Endodermal cell (in vitro differentiated cells): ENCODE measurements around the gene GJB6. TPM values are rescaled to one million over a fixed set of nuclear protein-coding genes. Genes with fewer than 3 reads are reported as not detected.
"Not testable (repeated sequence)": the region's sequence is repeated elsewhere in the genome, so short reads cannot be mapped to it uniquely, and the experiment has no call there.

ENCODE experiments used
- DNase-seq: peaks from one replicate; pipeline ENCODE4 v3.0.0-alpha.2; 2017
- H3K27ac ChIP-seq: 2 replicates; pipeline ENCODE4 v1.5.1; 2013; ENCODE audit warnings: mild to moderate bottlenecking, low read depth, low read length, moderate library complexity
- H3K27me3 ChIP-seq: 2 replicates; pipeline ENCODE4 v1.6.1; 2013; ENCODE audit warnings: mild to moderate bottlenecking, low read length, moderate library complexity; ENCODE audit not compliant: insufficient read depth, control insufficient read depth, poor library complexity, severe bottlenecking
- H3K36me3 ChIP-seq: 2 replicates; pipeline ENCODE4 v1.7.0; 2013; ENCODE audit warnings: mild to moderate bottlenecking, low read length, moderate library complexity; ENCODE audit not compliant: control insufficient read depth, insufficient read depth
- H3K4me1 ChIP-seq: one replicate; pipeline ENCODE4 v1.7.0; 2013; ENCODE audit warnings: low read length; ENCODE audit not compliant: control insufficient read depth, insufficient read depth
- H3K4me3 ChIP-seq: 2 replicates; pipeline ENCODE4 v1.5.1; 2013; ENCODE audit warnings: mild to moderate bottlenecking, low read length, moderate library complexity
- H3K9ac ChIP-seq: 2 replicates; pipeline ENCODE4 v1.6.1; 2013; ENCODE audit warnings: mild to moderate bottlenecking, low read length, moderate library complexity; ENCODE audit not compliant: poor library complexity, severe bottlenecking; ENCODE audit errors: extremely low read depth
- H3K9me3 ChIP-seq: 2 replicates; pipeline ENCODE4 v1.6.1; 2013; ENCODE audit warnings: mild to moderate bottlenecking, low read length, moderate library complexity; ENCODE audit not compliant: control insufficient read depth
- H3K27ac Mint-ChIP-seq: 2 replicates; pipeline ENCODE4 v1.8.0; 2020; ENCODE audit warnings: mixed read lengths
- H3K27me3 Mint-ChIP-seq: 2 replicates; pipeline ENCODE4 v1.8.0; 2021; ENCODE audit warnings: mild to moderate bottlenecking, mixed read lengths; ENCODE audit not compliant: insufficient read depth
- H3K36me3 Mint-ChIP-seq: 2 replicates; pipeline ENCODE4 v1.8.0; 2020; ENCODE audit warnings: low read depth, mixed read lengths
- H3K4me1 Mint-ChIP-seq: 2 replicates; pipeline ENCODE4 v1.8.0; 2020; ENCODE audit warnings: mixed read lengths
- H3K4me3 Mint-ChIP-seq: 2 replicates; pipeline ENCODE4 v1.8.0; 2020; ENCODE audit warnings: mild to moderate bottlenecking, moderate library complexity, mixed read lengths
- H3K9me3 Mint-ChIP-seq: 2 replicates; pipeline ENCODE4 v1.8.0; 2020; ENCODE audit warnings: mild to moderate bottlenecking, mixed read lengths
- WGBS, 2 experiments: methylation state at CpG; one replicate each; pipeline versions ENCODE4 v1.1.5 to v1.1.7; 2013; ENCODE audit warnings: missing lambda C conversion rate in 2 of 2, mixed read lengths in 1 of 2; ENCODE audit not compliant: insufficient coverage in 1 of 2, insufficient read length in 1 of 2; 5-methylcytosine and 5-hydroxymethylcytosine counted together
- long read RNA-seq, 4 experiments: library from polyadenylated mRNA in 2 of 4; library from RNA in 1 of 4; library from capped mRNA in 1 of 4; stranded (forward) in 3 of 4; unstranded in 1 of 4; transcript quantifications; one replicate each; pipeline ENCODE4 v2.0.0, GENCODE V29; 2020 to 2021; ENCODE audit warnings: inconsistent platforms in 1 of 4
- polyA plus RNA-seq, 2 experiments: library from polyadenylated mRNA; stranded (reverse); fragments of 50-300 nt; gene quantifications; one replicate each; pipeline ENCODE4 v1.2.3, GENCODE V29; 2013
- total RNA-seq, 2 donors: library from RNA; stranded (reverse); fragmentation: NEBNext Ultra II Directional in 1 of 2; extraction: Animal tissue kit (Norgen Biotek cat#: 25700) in 1 of 2; gene quantifications; 2 replicates in 1 of 2; 3 replicates in 1 of 2; pipeline ENCODE4 v1.2.1, GENCODE V29; 2021
- TF ChIP-seq, protein P1 (sequence below): fragments of 200-600 bp; sonication (generic); conservative IDR thresholded peaks from 2 replicates; pipeline ENCODE4 v1.5.0; 2021; ENCODE audit warnings: antibody characterized with exemption, mild to moderate bottlenecking

GJB6 gene
- not detected for total RNA-seq
- not detected for polyA plus RNA-seq (2013, experiment 1 of 2)
- not detected for polyA plus RNA-seq (2013, experiment 2 of 2)
- long read RNA-seq, experiment 1, result 0 reads
- long read RNA-seq, experiment 2, result 0 reads
- long read RNA-seq, experiment 3, result 0 reads
- long read RNA-seq, experiment 4, result 0 reads

DNA sequence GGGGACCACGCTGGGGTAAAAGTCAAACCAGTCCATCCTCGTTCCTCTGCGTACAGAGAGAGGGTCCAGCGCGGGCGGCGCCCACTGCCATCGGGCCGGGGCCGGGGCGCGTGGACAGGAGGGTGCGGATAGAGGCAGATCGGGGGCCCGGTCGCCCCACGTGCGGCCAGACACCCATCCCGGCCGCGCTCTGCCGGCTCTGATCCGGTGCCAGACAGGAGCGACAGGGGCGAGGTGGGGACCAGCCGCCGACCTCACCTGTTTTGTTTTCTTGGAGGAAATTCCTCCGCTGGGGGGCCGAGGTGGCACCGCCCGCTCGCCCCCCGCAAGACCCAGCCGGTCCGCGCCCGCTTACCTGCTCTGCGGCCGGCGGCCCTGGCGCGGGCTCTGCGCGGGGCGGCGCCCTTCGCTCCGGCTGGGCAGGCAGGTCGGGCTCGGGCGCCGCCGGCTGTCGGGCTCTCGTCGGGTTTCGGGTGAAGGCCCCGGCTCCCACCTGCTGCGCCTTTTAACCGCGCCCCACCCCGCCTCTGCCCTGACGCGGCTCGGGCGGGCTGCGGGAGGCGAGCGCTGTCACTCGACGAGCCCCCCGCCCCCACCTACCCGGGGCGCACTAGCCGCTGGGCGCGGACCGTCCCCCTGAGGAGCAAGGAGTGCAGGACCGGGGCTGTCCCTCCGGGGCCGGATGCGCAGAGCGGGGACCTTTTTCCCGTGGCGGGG is at the start of gene GJB6:
Gene GJB6 (minus strand): TSS at position 481 of the 717 bp plus-strand sequence. CDS start 8,839 bp downstream, outside the sequence.
- Mint-ChIP-seq H3K27me3 (peaks cover 76% of the 10 kb centered on the region), H3K9me3 (no peaks in the 10 kb centered on the region), H3K4me3 (peak within 1 kb of the TSS; percentile 54), H3K4me1 (peaks cover 8% of the 10 kb centered on the region), H3K36me3 (no peaks in the 10 kb centered on the region), H3K27ac (no peak within 1 kb of the TSS)
- TF ChIP-seq, protein P1, sequence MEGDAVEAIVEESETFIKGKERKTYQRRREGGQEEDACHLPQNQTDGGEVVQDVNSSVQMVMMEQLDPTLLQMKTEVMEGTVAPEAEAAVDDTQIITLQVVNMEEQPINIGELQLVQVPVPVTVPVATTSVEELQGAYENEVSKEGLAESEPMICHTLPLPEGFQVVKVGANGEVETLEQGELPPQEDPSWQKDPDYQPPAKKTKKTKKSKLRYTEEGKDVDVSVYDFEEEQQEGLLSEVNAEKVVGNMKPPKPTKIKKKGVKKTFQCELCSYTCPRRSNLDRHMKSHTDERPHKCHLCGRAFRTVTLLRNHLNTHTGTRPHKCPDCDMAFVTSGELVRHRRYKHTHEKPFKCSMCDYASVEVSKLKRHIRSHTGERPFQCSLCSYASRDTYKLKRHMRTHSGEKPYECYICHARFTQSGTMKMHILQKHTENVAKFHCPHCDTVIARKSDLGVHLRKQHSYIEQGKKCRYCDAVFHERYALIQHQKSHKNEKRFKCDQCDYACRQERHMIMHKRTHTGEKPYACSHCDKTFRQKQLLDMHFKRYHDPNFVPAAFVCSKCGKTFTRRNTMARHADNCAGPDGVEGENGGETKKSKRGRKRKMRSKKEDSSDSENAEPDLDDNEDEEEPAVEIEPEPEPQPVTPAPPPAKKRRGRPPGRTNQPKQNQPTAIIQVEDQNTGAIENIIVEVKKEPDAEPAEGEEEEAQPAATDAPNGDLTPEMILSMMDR, result peak; percentile 38
- H3K36me3 ChIP-seq, result no peaks in the 10 kb centered on the region
- DNase-seq, result peak; percentile 85
- peak within 1 kb of the TSS; percentile 64 for H3K4me3 ChIP-seq
- peaks cover 58% of the 10 kb centered on the region for H3K27me3 ChIP-seq
- H3K9me3 ChIP-seq, result no peaks in the 10 kb centered on the region
- no peaks in the 10 kb centered on the region for H3K4me1 ChIP-seq
- H3K9ac ChIP-seq, result no peak within 1 kb of the TSS
- 2% methylated on average over 7 to 85 of the region's 85 CpGs for WGBS, 2 experiments
- H3K27ac ChIP-seq, result no peak within 1 kb of the TSS

DNA sequence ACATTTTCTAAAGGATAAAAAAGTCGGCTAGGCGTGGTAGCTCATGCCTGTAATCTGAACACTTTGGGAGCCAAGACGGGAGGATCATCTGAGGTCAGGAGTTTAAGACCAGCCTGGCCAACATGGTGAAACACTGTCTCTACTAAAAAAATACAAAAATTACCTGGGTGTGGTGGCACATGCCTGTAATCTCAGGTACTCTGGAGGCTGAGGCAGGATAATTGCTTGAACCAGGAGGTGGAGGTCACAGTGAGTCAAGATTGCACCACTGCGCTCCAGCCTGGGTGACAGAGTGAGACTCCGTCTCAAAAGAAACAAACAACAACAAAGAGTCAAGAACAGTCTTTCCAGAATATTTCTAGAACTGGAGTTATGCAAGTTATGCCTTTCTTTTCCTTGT is 44.8 kb upstream of the GJB6 start:
- H3K9me3 Mint-ChIP-seq, H3K4me3 Mint-ChIP-seq: not testable (repeated sequence)

DNA sequence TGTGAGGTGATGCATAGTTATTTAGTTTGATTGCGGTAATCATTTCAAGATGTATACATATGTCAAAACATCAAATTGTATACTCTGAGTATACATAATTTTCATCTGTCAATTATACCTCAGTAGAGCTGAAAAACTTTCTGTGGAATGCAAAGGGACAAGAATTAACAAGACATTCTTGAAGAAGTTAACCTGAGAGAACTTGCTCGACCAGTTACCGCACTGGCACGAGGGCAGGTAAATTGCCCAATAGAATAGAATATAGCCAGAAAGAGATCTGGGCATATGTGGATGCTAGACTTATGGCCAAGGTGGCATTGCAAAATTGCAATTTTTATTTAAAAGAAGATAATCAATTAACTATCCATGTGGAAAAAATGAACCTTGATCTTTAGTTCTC is 42.3 kb upstream of the GJB6 start:
- Mint-ChIP-seq H3K4me3 (no peak overlapping the region), H3K27ac (no peak overlapping the region), H3K9me3 (no peaks in the 10 kb centered on the region), H3K4me1 (no peaks in the 10 kb centered on the region), H3K36me3 (no peaks in the 10 kb centered on the region), H3K27me3 (peaks cover 3% of the 10 kb centered on the region)
- no peaks in the 10 kb centered on the region for H3K36me3 ChIP-seq
- H3K27ac ChIP-seq, result no peak overlapping the region
- TF ChIP-seq, protein P1, result no peak
- H3K4me3 ChIP-seq, result no peak overlapping the region
- H3K4me1 ChIP-seq, result no peaks in the 10 kb centered on the region
- H3K27me3 ChIP-seq, result no peaks in the 10 kb centered on the region
- whole genome bisulfite sequencing, 2 experiments, result 96 to 97% methylated on average over 3 to 4 of the region's 4 CpGs
- H3K9ac ChIP-seq, result no peak overlapping the region
- no peaks in the 10 kb centered on the region for H3K9me3 ChIP-seq
- no peak for DNase-seq

More for the DNA sequence above, 44.8 kb upstream of the GJB6 start:
- H3K27ac ChIP-seq, H3K4me1 ChIP-seq, DNase-seq, H3K27ac Mint-ChIP-seq, H3K36me3 Mint-ChIP-seq, H3K9me3 ChIP-seq, H3K9ac ChIP-seq, H3K27me3 Mint-ChIP-seq, H3K27me3 ChIP-seq, H3K36me3 ChIP-seq, H3K4me3 ChIP-seq, H3K4me1 Mint-ChIP-seq: not testable (repeated sequence)
- WGBS, 2 experiments, result 86 to 94% methylated on average over 3 to 5 of the region's 5 CpGs
